ENCODE measurements around the gene NAV3.

Gene NAV3

DNA sequence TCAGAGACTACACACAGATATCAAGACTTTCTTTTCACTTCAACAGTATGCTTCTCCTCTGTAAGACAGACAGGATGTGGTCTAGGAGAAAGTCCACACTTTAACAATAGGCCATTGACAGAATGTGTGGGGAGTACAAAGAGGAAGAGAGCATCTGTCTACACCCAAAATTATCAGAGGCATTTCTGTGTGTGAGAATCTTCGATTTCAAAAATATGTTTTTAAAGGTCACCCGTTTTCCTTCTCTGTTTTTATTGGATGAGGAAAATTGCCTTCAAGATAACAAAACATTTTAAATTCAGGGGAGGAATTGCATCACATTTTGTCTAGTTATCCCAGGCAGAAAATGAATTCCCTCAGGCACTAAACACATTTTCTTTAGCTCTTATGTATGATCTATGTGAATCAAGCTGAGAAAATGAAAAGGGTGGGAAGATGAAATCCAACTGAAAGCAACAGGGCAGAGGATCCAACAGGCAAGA, 16.4 kb downstream of the NAV3 start:
- in situ Hi-C loops (cut with MboI; ENCODE audit: low sequenced_read_pairs, unreplicated experiment), result no loop called here
- DNase-seq (ENCODE audit: low spot score), result peak; percentile 64
- TF ChIP-seq, protein P1, sequence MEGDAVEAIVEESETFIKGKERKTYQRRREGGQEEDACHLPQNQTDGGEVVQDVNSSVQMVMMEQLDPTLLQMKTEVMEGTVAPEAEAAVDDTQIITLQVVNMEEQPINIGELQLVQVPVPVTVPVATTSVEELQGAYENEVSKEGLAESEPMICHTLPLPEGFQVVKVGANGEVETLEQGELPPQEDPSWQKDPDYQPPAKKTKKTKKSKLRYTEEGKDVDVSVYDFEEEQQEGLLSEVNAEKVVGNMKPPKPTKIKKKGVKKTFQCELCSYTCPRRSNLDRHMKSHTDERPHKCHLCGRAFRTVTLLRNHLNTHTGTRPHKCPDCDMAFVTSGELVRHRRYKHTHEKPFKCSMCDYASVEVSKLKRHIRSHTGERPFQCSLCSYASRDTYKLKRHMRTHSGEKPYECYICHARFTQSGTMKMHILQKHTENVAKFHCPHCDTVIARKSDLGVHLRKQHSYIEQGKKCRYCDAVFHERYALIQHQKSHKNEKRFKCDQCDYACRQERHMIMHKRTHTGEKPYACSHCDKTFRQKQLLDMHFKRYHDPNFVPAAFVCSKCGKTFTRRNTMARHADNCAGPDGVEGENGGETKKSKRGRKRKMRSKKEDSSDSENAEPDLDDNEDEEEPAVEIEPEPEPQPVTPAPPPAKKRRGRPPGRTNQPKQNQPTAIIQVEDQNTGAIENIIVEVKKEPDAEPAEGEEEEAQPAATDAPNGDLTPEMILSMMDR (IDR thresholded peaks at IDR 0.05; ENCODE audit: borderline replicate concordance, control extremely low read depth, extremely low read depth, insufficient read depth, missing control alignments), result no peak

DNA sequence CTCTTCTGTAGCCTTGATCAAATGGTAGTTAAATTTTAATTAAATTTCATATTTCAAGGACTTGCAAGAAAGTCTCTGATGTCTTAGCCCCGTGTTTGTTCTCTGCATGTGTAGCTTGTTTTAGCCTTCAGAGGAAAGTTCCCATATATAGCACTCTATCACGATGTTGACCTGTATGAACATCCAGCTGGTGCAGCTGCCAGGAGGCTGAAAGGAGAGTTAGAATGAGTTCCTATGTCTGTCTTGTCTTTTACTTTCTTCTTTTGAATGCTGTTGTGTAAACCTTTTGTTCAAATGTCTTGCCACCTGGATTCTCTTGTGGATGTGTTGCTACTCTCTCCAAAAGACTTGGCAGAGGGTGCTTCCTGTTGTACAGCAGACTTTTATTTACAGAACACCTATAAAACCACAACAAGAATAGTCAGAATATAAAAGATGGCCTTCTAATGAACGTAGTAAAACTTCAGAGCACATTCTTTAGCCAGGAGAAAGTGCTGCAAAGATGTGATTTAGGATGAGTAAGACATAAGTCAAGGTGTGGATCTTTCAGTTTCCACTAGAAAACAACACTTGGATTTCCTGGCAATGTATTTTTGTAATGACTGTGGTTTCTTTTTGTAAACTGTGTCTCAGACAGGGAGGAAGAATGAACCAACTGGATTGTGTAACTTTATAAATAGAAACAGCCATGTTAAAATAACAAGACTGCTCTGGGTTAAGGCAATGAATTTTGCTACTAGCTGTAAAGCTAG, 17.2 kb downstream of the NAV3 start:
- in situ Hi-C loops (cut with MboI; ENCODE audit: low sequenced_read_pairs, unreplicated experiment), result no loop called here
- TF ChIP-seq, protein P1 (IDR thresholded peaks at IDR 0.05; ENCODE audit: borderline replicate concordance, control extremely low read depth, extremely low read depth, insufficient read depth, missing control alignments), result no peak
- DNase-seq (ENCODE audit: low spot score), result no peak

DNA sequence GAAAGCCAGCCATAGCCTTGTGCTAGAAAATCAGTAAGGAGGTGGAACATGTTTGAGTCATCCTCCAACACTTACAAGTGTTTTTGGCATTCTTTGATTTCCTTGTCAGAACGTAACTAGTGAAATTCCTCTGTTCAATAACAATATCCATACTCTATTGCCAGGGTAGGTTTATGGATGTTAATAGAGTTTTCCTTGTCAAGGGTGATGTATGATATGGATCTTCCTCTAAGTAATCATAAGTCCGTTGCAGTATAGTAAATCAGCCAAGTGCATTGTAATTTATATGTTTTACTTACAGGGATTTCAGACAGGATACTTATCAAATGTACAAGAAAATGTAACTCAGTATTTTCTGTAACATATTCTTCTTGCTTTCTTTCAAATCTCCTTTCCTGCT, 19.4 kb downstream of the NAV3 start:
- DNase-seq (ENCODE audit: low spot score), result no peak
- in situ Hi-C loops (cut with MboI; ENCODE audit: low sequenced_read_pairs, unreplicated experiment), result no loop called here
- TF ChIP-seq, protein P1 (IDR thresholded peaks at IDR 0.05; ENCODE audit: borderline replicate concordance, control extremely low read depth, extremely low read depth, insufficient read depth, missing control alignments), result no peak

DNA sequence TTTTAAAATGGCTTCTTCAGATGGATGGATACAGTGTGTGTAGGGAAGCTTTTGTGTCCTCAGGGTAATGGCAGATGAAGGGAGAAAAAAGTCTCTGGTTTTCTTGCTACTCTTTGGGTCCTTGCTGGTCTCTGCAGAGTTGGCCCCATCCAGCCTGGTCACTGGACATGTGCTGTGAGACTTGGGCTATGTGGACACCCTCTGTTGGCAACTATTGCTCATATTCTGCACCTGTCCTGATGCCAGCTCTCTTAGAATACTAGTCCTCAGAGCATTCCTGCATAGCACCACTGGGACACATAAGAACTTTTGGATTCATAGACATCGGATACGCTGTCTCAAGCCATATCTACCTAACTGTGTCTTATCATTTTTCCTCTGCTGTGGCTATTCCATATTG, 20.0 kb downstream of the NAV3 start:
- TF ChIP-seq, protein P1 (IDR thresholded peaks at IDR 0.05; ENCODE audit: borderline replicate concordance, control extremely low read depth, extremely low read depth, insufficient read depth, missing control alignments), result no peak
- in situ Hi-C loops (cut with MboI; ENCODE audit: low sequenced_read_pairs, unreplicated experiment), result no loop called here
- no peak for DNase-seq (ENCODE audit: low spot score)

DNA sequence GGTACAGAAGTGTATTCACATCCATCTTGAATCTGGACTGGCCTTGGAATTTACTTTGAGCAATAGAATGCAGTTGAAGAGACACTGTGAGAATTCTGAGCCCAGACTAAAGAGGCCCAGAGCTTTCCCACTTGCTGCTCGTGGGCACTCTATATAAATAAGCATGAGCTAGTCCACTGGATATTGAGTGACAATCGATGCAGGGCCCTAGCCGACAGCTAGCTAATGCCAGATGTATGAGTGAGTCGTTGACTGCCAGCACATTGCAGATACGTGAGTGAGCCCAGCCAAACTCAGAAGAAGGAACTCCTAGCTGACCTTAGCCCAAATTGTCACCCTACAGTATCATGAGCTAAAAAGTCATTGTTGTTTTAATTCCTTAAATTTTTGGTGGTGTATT, 24.9 kb downstream of the NAV3 start:
- TF ChIP-seq, protein P1 (IDR thresholded peaks at IDR 0.05; ENCODE audit: borderline replicate concordance, control extremely low read depth, extremely low read depth, insufficient read depth, missing control alignments), result no peak
- no peak for DNase-seq (ENCODE audit: low spot score)
- in situ Hi-C loops (cut with MboI; ENCODE audit: low sequenced_read_pairs, unreplicated experiment), result no loop called here

DNA sequence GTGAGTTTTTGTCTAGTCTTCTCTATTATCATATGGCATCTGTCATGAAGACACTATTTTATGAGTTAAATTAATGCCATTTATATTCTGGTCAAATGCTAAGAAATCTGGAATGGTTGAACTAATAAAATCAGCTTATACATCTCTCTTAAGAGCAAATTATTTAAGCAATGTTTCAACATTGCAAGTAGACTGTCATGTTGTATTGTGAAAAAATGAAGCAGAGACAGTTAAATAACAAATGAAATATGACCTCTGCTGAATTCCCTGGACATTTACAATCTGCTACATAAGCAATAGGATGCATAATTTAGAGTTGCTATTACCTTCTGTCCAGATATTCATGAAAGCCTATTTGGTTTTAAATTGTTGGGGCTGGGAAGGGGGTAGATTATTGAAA, 30.6 kb downstream of the NAV3 start:
- in situ Hi-C loops (cut with MboI; ENCODE audit: low sequenced_read_pairs, unreplicated experiment), result no loop called here
- DNase-seq (ENCODE audit: low spot score), result no peak
- TF ChIP-seq, protein P1 (IDR thresholded peaks at IDR 0.05; ENCODE audit: borderline replicate concordance, control extremely low read depth, extremely low read depth, insufficient read depth, missing control alignments), result no peak
